ENCODE measurements around the gene AKAP13. TPM values are rescaled to one million over a fixed set of nuclear protein-coding genes. Genes with fewer than 3 reads are reported as not detected.

Gene AKAP13
- total RNA-seq, 1 donor from 2014 or later, result 114 TPM

DNA sequence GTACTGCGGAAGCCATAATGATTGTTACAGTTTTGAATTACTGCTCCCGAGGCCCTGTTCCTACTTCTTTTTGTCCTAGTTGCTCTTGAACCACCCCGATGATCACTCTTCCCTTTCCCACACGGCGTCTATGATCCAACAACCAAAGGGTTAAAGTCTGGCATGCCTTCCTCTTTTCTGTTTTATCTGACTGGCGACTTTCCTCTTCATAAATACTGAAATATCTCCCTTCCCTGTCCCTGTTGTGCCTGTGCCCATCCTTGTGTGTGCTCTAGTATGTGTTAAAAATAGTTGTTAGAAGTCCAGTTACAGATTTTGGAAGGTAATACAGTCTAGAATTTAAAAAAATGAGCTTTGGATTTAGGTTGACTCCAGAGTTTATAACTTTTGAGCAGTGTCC is 83.6 kb downstream of the AKAP13 start:
- H3K27me3 Mint-ChIP-seq, result no peaks in the 10 kb centered on the region
- H3K27ac Mint-ChIP-seq, result peak overlapping the region; percentile 0
- no peak overlapping the region for H3K4me3 Mint-ChIP-seq (ENCODE audit: low read depth)
- H3K9me3 Mint-ChIP-seq (ENCODE audit: low read depth), result no peaks in the 10 kb centered on the region
- no peak for DNase-seq (ENCODE audit: low spot score, unreplicated experiment)
- peaks cover 8% of the 10 kb centered on the region for H3K36me3 Mint-ChIP-seq (ENCODE audit: insufficient read depth)
- TF ChIP-seq, protein P1, sequence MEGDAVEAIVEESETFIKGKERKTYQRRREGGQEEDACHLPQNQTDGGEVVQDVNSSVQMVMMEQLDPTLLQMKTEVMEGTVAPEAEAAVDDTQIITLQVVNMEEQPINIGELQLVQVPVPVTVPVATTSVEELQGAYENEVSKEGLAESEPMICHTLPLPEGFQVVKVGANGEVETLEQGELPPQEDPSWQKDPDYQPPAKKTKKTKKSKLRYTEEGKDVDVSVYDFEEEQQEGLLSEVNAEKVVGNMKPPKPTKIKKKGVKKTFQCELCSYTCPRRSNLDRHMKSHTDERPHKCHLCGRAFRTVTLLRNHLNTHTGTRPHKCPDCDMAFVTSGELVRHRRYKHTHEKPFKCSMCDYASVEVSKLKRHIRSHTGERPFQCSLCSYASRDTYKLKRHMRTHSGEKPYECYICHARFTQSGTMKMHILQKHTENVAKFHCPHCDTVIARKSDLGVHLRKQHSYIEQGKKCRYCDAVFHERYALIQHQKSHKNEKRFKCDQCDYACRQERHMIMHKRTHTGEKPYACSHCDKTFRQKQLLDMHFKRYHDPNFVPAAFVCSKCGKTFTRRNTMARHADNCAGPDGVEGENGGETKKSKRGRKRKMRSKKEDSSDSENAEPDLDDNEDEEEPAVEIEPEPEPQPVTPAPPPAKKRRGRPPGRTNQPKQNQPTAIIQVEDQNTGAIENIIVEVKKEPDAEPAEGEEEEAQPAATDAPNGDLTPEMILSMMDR (IDR thresholded peaks at IDR 0.05; ENCODE audit: unreplicated experiment), result no peak
- H3K4me1 Mint-ChIP-seq (ENCODE audit: low read depth), result peaks cover 20% of the 10 kb centered on the region

DNA sequence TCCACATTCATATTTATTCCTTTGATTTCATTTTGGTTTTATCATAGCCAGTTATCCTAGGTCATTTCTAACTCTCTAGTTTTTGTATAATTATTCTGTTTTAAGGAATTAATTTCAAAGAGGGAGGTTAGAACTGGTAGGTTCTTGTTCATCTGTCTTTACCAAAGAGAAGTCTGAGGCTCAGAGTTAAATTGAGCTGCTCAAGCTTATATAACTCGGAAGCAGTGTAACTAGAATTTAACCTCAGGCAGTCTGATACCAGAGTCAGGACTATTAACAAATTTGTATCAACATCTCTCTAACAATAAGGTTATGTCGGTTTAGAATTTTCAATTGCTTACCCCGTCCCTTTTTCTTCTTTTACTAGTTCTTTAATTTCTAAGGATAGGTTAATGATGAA is 84.1 kb downstream of the AKAP13 start:
- Mint-ChIP-seq H3K36me3 (ENCODE audit: insufficient read depth) (peaks cover 8% of the 10 kb centered on the region), H3K27me3 (no peaks in the 10 kb centered on the region), H3K9me3 (ENCODE audit: low read depth) (no peaks in the 10 kb centered on the region), H3K4me3 (ENCODE audit: low read depth) (no peak overlapping the region), H3K27ac (no peak overlapping the region), H3K4me1 (ENCODE audit: low read depth) (peaks cover 20% of the 10 kb centered on the region)
- TF ChIP-seq, protein P1 (IDR thresholded peaks at IDR 0.05; ENCODE audit: unreplicated experiment), result no peak
- DNase-seq (ENCODE audit: low spot score, unreplicated experiment), result no peak

DNA sequence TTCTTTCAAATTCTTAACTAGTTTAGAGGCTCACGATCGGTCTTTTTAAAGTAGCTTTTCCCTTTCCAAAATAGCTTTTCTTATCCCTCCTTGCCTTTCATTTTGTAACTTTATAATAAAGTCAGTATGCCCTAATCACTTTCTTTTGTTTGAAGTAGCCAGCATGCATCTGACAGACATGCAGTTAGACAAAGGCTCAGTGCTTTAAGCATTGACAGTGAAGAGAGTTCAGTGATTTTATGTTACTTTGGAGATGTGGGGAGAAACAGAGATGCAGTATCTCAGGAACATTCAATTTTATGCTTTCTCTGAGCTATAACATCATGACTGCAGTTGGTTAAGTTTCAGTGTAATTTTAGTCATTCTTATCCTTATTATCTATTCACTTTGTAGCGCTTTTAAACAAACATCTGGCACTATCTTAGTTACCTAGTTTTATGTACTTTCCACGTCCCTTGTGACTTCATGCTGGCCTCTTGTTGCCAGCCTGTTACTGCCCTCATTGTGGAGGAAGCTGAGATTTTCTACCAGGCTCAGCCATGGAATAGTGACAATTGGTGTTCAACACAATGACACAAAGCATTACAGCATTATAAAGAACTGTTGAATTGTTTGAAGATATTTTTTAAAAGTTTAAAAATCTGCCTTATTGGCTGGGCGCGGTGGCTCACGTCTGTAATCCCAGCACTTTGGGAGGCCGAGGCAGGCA is 90.3 kb downstream of the AKAP13 start:
- H3K27ac Mint-ChIP-seq, result peak overlapping the region; percentile 78
- H3K27me3 Mint-ChIP-seq, result no peaks in the 10 kb centered on the region
- peaks cover 4% of the 10 kb centered on the region for H3K36me3 Mint-ChIP-seq (ENCODE audit: insufficient read depth)
- H3K4me3 Mint-ChIP-seq (ENCODE audit: low read depth), result no peak overlapping the region
- H3K9me3 Mint-ChIP-seq (ENCODE audit: low read depth), result no peaks in the 10 kb centered on the region
- TF ChIP-seq, protein P1 (IDR thresholded peaks at IDR 0.05; ENCODE audit: unreplicated experiment), result no peak
- DNase-seq (ENCODE audit: low spot score, unreplicated experiment), result no peak
- H3K4me1 Mint-ChIP-seq (ENCODE audit: low read depth), result peaks cover 44% of the 10 kb centered on the region

DNA sequence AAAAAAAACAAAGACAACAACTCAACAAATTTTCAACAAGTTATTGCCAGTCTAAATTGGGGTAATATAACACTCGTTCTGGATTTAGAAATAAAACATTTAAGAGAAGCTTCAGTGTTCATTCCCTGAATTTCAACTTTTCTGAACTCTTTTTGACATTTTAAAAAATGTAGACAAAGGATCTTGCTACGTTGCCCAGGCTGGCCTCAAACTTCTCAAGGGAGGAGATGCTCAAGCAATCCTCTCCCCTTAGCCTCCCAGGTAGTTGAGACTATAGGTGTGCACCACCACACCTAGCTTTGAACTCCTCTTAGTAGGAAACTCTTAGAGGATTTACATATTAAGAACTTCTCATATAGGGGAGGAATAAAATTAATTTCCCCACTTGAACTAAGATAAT is 91.9 kb downstream of the AKAP13 start:
- H3K27ac Mint-ChIP-seq, result no peak overlapping the region
- no peaks in the 10 kb centered on the region for H3K9me3 Mint-ChIP-seq (ENCODE audit: low read depth)
- peaks cover 47% of the 10 kb centered on the region for H3K4me1 Mint-ChIP-seq (ENCODE audit: low read depth)
- no peaks in the 10 kb centered on the region for H3K27me3 Mint-ChIP-seq
- no peak overlapping the region for H3K4me3 Mint-ChIP-seq (ENCODE audit: low read depth)
- TF ChIP-seq, protein P1 (IDR thresholded peaks at IDR 0.05; ENCODE audit: unreplicated experiment), result no peak
- no peak for DNase-seq (ENCODE audit: low spot score, unreplicated experiment)
- H3K36me3 Mint-ChIP-seq (ENCODE audit: insufficient read depth), result no peaks in the 10 kb centered on the region

DNA sequence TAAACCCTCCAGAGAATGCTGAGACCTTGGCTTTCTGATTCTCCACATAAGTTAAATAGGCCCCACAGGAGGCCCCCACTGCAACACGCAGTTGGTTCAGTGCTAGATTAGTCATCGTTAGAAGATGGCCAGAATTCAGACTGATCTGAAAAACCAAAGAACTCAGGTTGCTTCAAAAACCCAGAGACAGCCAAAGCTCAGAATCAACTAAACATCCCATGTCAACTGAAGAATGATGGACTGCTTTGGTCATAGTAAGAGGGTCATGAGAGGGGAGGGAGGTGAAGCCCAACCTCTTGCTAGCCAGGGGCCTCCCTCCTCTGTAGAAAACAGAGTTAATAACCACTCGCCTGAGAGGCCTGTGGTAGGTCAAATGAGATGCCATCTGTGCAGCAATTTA is 93.1 kb downstream of the AKAP13 start:
- Mint-ChIP-seq H3K4me1 (ENCODE audit: low read depth) (peaks cover 51% of the 10 kb centered on the region), H3K9me3 (ENCODE audit: low read depth) (no peaks in the 10 kb centered on the region), H3K36me3 (ENCODE audit: insufficient read depth) (no peaks in the 10 kb centered on the region), H3K27ac (peak overlapping the region; percentile 51), H3K27me3 (no peaks in the 10 kb centered on the region), H3K4me3 (ENCODE audit: low read depth) (no peak overlapping the region)
- no peak for DNase-seq (ENCODE audit: low spot score, unreplicated experiment)
- TF ChIP-seq, protein P1 (IDR thresholded peaks at IDR 0.05; ENCODE audit: unreplicated experiment), result no peak

Measured in progenitor cell of endocrine pancreas (in vitro differentiated cells).